Stomach (tissue), 4 donors: Measurements from ENCODE around the gene BMP6.

Experiments
- EP300 ChIP-seq: sonication (generic); formaldehyde crosslinking; IDR thresholded peaks from one replicate; pipeline ENCODE4 v1.6.1; 2017; ENCODE audit warnings: antibody characterized with exemption
- POLR2A ChIP-seq, 4 donors: fragments of 450-650 bp; IDR thresholded peaks; one replicate each; pipeline ENCODE4 v1.6.1; 2016; ENCODE audit warnings: antibody characterized with exemption in 4 of 4, control low read depth in 2 of 4, mild to moderate bottlenecking in 1 of 4, moderate library complexity in 1 of 4
- TF ChIP-seq, protein P1 (sequence below), 7 experiments: fragments of 450-650 bp in 4 of 7; fragments of 200-600 bp in 3 of 7; sonication (generic) in 3 of 7; IDR thresholded peaks; one replicate each; pipeline ENCODE4 v1.5.1; 2016 to 2019; ENCODE audit warnings: antibody characterized with exemption in 7 of 7, control low read depth in 2 of 7, mild to moderate bottlenecking in 1 of 7

DNA sequence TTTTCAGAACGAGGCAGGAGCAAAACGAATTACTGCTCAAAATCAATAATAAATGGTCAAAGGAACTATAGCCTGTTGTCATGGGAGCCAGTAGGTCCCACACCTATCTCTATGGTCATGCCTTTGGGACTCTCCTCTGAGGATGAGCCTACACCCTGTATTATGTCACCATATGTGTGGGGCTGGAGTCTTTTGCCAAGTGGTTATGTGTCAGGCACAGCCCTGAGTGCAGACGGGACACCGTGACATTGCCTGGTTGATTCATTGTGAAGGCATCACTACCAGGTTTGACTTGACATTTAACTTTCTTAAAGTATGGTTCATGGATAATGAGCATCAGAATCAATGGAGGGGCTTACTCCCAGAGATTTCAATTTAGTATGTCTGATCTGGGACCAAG lies 23.6 kb downstream of the BMP6 start:
- TF ChIP-seq, protein P1, sequence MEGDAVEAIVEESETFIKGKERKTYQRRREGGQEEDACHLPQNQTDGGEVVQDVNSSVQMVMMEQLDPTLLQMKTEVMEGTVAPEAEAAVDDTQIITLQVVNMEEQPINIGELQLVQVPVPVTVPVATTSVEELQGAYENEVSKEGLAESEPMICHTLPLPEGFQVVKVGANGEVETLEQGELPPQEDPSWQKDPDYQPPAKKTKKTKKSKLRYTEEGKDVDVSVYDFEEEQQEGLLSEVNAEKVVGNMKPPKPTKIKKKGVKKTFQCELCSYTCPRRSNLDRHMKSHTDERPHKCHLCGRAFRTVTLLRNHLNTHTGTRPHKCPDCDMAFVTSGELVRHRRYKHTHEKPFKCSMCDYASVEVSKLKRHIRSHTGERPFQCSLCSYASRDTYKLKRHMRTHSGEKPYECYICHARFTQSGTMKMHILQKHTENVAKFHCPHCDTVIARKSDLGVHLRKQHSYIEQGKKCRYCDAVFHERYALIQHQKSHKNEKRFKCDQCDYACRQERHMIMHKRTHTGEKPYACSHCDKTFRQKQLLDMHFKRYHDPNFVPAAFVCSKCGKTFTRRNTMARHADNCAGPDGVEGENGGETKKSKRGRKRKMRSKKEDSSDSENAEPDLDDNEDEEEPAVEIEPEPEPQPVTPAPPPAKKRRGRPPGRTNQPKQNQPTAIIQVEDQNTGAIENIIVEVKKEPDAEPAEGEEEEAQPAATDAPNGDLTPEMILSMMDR (IDR thresholded peaks at IDR 0.05), result no peak
- no peak for TF ChIP-seq POLR2A (IDR thresholded peaks at IDR 0.05)
- TF ChIP-seq EP300, result no peak
